Hepatocyte (in vitro differentiated cells): ENCODE measurements around the gene DLG2. TPM values are rescaled to one million over a fixed set of nuclear protein-coding genes. Genes with fewer than 3 reads are reported as not detected.
A peak's percentile ranks its signal among the peaks of the same experiment; 100 is the strongest.

Source experiments
- DNase-seq: peaks from one replicate; pipeline ENCODE4 v3.0.0-alpha.2; 2016; ENCODE audit warnings: low spot score
- H2AFZ ChIP-seq: fragments of 200-600 bp; sonication (generic); 2 replicates; pipeline ENCODE4 v1.6.0; 2016; ENCODE audit warnings: antibody characterized with exemption, mild to moderate bottlenecking
- H3K27ac ChIP-seq: fragments of 200-600 bp; sonication (generic); 2 replicates; pipeline ENCODE4 v1.5.1; 2016; ENCODE audit warnings: mild to moderate bottlenecking
- H3K27me3 ChIP-seq: fragments of 200-600 bp; sonication (generic); 2 replicates; pipeline ENCODE4 v1.6.1; 2016
- H3K36me3 ChIP-seq: fragments of 200-600 bp; sonication (generic); replicated peaks from 2 replicates; pipeline ENCODE4 v1.5.1; 2016; ENCODE audit warnings: low read depth; ENCODE audit not compliant: insufficient read depth
- H3K4me1 ChIP-seq: fragments of 200-600 bp; sonication (generic); 2 replicates; pipeline ENCODE4 v1.5.1; 2016; ENCODE audit warnings: mild to moderate bottlenecking, moderate library complexity; ENCODE audit not compliant: insufficient read depth
- H3K4me2 ChIP-seq: fragments of 200-600 bp; sonication (generic); 2 replicates; pipeline ENCODE4 v1.6.0; 2016
- H3K4me3 ChIP-seq: fragments of 200-600 bp; sonication (generic); 2 replicates; pipeline ENCODE4 v1.5.1; 2016; ENCODE audit warnings: mild to moderate bottlenecking
- H3K79me2 ChIP-seq: fragments of 200-600 bp; sonication (generic); 2 replicates; pipeline ENCODE4 v1.6.0; 2017; ENCODE audit warnings: mild to moderate bottlenecking
- H3K9me2 ChIP-seq: fragments of 200-600 bp; sonication (generic); replicated peaks from 2 replicates; pipeline ENCODE4 v1.6.0; 2017; ENCODE audit warnings: mild to moderate bottlenecking; ENCODE audit not compliant: insufficient read depth
- H3K9me3 ChIP-seq: fragments of 200-600 bp; sonication (generic); 2 replicates; pipeline ENCODE4 v1.5.1; 2016; ENCODE audit warnings: low read depth, mild to moderate bottlenecking
- H4K20me1 ChIP-seq: fragments of 200-600 bp; sonication (generic); 2 replicates; pipeline ENCODE4 v1.6.0; 2016; ENCODE audit warnings: mild to moderate bottlenecking; ENCODE audit not compliant: insufficient read depth, poor library complexity, severe bottlenecking
- CTCF ChIP-seq: fragments of 200-600 bp; sonication (generic); IDR thresholded peaks from 2 replicates; pipeline ENCODE4 v1.5.1; 2016; ENCODE audit warnings: antibody characterized with exemption, mild to moderate bottlenecking; ENCODE audit not compliant: poor library complexity
- EZH2 ChIP-seq: fragments of 200-600 bp; sonication (generic); IDR thresholded peaks from 2 replicates; pipeline ENCODE4 v1.6.1; 2016; ENCODE audit warnings: antibody characterized with exemption, mild to moderate bottlenecking, borderline replicate concordance
- EZH2phosphoT487 ChIP-seq: fragments of 200-600 bp; sonication (generic); IDR thresholded peaks from one replicate; pipeline ENCODE4 v1.6.1; 2018; ENCODE audit warnings: antibody characterized with exemption, mild to moderate bottlenecking, low read depth, moderate library complexity; ENCODE audit not compliant: unreplicated experiment, severe bottlenecking
- WGBS: methylation state at CpG from one replicate; pipeline ENCODE4 v1.1.6; 2016; ENCODE audit warnings: low lambda C conversion rate; ENCODE audit errors: missing lambda C conversion rate; 5-methylcytosine and 5-hydroxymethylcytosine counted together
- polyA plus RNA-seq: library from polyadenylated mRNA; unstranded; fragments of >200 nt; fragmentation: Nextera tagmentation; extraction: Ambion mirVana; gene quantifications from 2 replicates; pipeline ENCODE4 v1.2.1, GENCODE V29; 2016
- total RNA-seq: library from RNA; depleted of rRNA; stranded (reverse); fragments of >200 nt; gene quantifications from 2 replicates; pipeline ENCODE4 v1.2.3, GENCODE V29; 2014

Gene DLG2
- total and polyA plus RNA-seq, 2 experiments from 2014 or later: 2.6 to 6.8 TPM

- Histone ChIP-seq H3K4me2 (no peak overlapping the region), H3K27ac (no peak overlapping the region), H3K36me3 (no peaks in the 10 kb centered on the region), H2AFZ (no peak overlapping the region), H3K4me1 (no peaks in the 10 kb centered on the region), H3K79me2 (no peaks in the 10 kb centered on the region), H3K9me3 (no peaks in the 10 kb centered on the region), H3K4me3 (no peak overlapping the region), H3K9me2 (no peaks in the 10 kb centered on the region), H4K20me1 (no peaks in the 10 kb centered on the region), H3K27me3 (no peaks in the 10 kb centered on the region)
- 32% methylated on average over 4 of the region's 4 CpGs for WGBS
- no peak for DNase-seq
- TF ChIP-seq EZH2phosphoT487: no peak
- no peak for TF ChIP-seq EZH2
- TF ChIP-seq CTCF: no peak
Measured at GRCh38 chr11:84234462-84235202, 1392.5 kb downstream of the DLG2 start.

- Histone ChIP-seq H4K20me1 (no peaks in the 10 kb centered on the region), H3K36me3 (no peaks in the 10 kb centered on the region), H3K9me3 (no peaks in the 10 kb centered on the region), H3K9me2 (no peaks in the 10 kb centered on the region), H3K27me3 (no peaks in the 10 kb centered on the region), H3K27ac (no peak overlapping the region), H3K79me2 (no peaks in the 10 kb centered on the region), H3K4me2 (no peak overlapping the region), H3K4me1 (no peaks in the 10 kb centered on the region), H2AFZ (no peak overlapping the region), H3K4me3 (no peak overlapping the region)
- TF ChIP-seq EZH2phosphoT487 (no peak), CTCF (no peak), EZH2 (no peak)
- DNase-seq: peak; percentile 8
- WGBS: 64% methylated on average over 2 of the region's 2 CpGs
Measured at GRCh38 chr11:84234011-84234410, 1393.1 kb downstream of the DLG2 start.

- no peak overlapping the region for H3K4me2 ChIP-seq
Measured at GRCh38 chr11:84232511-84232910, 1394.6 kb downstream of the DLG2 start.

More at GRCh38 chr11:84232511-84232910, 1394.6 kb downstream of the DLG2 start:
- TF ChIP-seq EZH2phosphoT487 (no peak), EZH2 (no peak), CTCF (no peak)
- no peaks in the 10 kb centered on the region for H3K79me2 ChIP-seq
- H3K4me3 ChIP-seq: no peak overlapping the region
- H3K36me3 ChIP-seq: no peaks in the 10 kb centered on the region
- no peaks in the 10 kb centered on the region for H3K27me3 ChIP-seq
- H4K20me1 ChIP-seq: no peaks in the 10 kb centered on the region
- H2AFZ ChIP-seq: no peak overlapping the region
- H3K27ac ChIP-seq: no peak overlapping the region
- no peak for DNase-seq
- H3K9me3 ChIP-seq: no peaks in the 10 kb centered on the region
- no peaks in the 10 kb centered on the region for H3K4me1 ChIP-seq
- H3K9me2 ChIP-seq: no peaks in the 10 kb centered on the region
